ENCODE data around the gene RAB5IF. TPM values are rescaled to one million over a fixed set of nuclear protein-coding genes. Genes with fewer than 3 reads are reported as not detected.

The RAB5IF gene
- total and polyA plus RNA-seq, 2 donors (not counting 1 experiment from before 2014, with no cell fraction given) = 41.4 to 69.4 TPM

GRCh38 chr20:36611625-36612024, 6.0 kb downstream of the RAB5IF start:
- DNase-seq (no peak), ATAC-seq (ENCODE audit: low read depth) (no peak)
- Mint-ChIP-seq H3K9me3 (ENCODE audit: insufficient read depth) (no peaks in the 10 kb centered on the region), H3K27me3 (no peaks in the 10 kb centered on the region), H3K4me1 (peaks cover 11% of the 10 kb centered on the region), H3K4me3 (no peak overlapping the region), H3K27ac (no peak overlapping the region)
- CTCF ChIA-PET = interaction anchor here (0.6 to 5.7 kb wide), 11 partner anchors 14 to 480 kb away, joined by 3 to 53 read pairs (median 4); a partner anchor contains a TSS
- Histone ChIP-seq H3K79me2 (ENCODE audit: control insufficient read depth, insufficient read depth, low read length) (peaks cover 30% of the 10 kb centered on the region), H3K9ac (ENCODE audit: low read length) (no peak overlapping the region), H2AFZ (ENCODE audit: insufficient read depth, low read depth, low read length, poor library complexity, severe bottlenecking) (no peak overlapping the region), H3K9me3 (ENCODE audit: control extremely low read depth in 1 of 3, control insufficient read depth in 2 of 3, insufficient read depth in 1 of 3, low read length in 2 of 3) (no peaks in the 10 kb centered on the region), H4K20me1 (ENCODE audit: control insufficient read depth, insufficient read depth, low read length, poor library complexity, severe bottlenecking) (peaks cover 12% of the 10 kb centered on the region), H3K27me3 (replicated peaks in 1 of 4; ENCODE audit: control extremely low read depth in 1 of 4, control insufficient read depth in 3 of 4, insufficient read depth in 4 of 4, low read length in 3 of 4) (no peaks in the 10 kb centered on the region), H3K27ac (ENCODE audit: low read length in 2 of 2) (no peak overlapping the region), H3K4me2 (replicated peaks; ENCODE audit: low read depth, low read length, poor library complexity, severe bottlenecking) (no peak overlapping the region), H3K4me3 (ENCODE audit: control extremely low read depth in 1 of 5, extremely low read depth in 1 of 5, insufficient read depth in 1 of 5, low read depth in 2 of 5, low read length in 4 of 5) (no peak overlapping the region), H3K4me1 (ENCODE audit: control insufficient read depth in 2 of 2, insufficient read depth in 2 of 2, low read length in 2 of 2) (peaks cover 4 to 9% of the 10 kb centered on the region in 2 donors), H3K36me3 (replicated peaks in 1 of 2; ENCODE audit: control extremely low read depth in 1 of 2, control insufficient read depth in 1 of 2, extremely low read depth in 1 of 2, insufficient read depth in 2 of 2, low read length in 1 of 2) (peaks cover 2 to 69% of the 10 kb centered on the region in 2 experiments)
- no peak for TF ChIP-seq EZH2 (IDR thresholded peaks at IDR 0.05; ENCODE audit: borderline replicate concordance, insufficient read depth, low read depth, low read length, poor library complexity, severe bottlenecking)
- no peak for TF ChIP-seq CTCF (IDR thresholded peaks at IDR 0.05)
- intact Hi-C loops (cut with micrococcal nuclease) = loop anchor here (1.0 to 5.0 kb wide), 2 partner anchors 251 to 276 kb away; a partner anchor contains a TSS
- 93% methylated on average over 4 of the region's 5 CpGs for WGBS (ENCODE audit: insufficient coverage)
- POLR2A ChIA-PET = no interaction called here

- CTCF ChIA-PET = interaction anchor here (0.8 to 5.7 kb wide), 4 partner anchors 12 to 274 kb away, joined by 3 to 53 read pairs (median 18); a partner anchor contains a TSS
- H3K27ac ChIP-seq (ENCODE audit: low read length in 2 of 2) = no peak overlapping the region
- Mint-ChIP-seq H3K4me3 (no peak overlapping the region), H3K4me1 (no peaks in the 10 kb centered on the region), H3K27me3 (no peaks in the 10 kb centered on the region), H3K9me3 (ENCODE audit: insufficient read depth) (no peaks in the 10 kb centered on the region), H3K27ac (no peak overlapping the region)
- H4K20me1 ChIP-seq (ENCODE audit: control insufficient read depth, insufficient read depth, low read length, poor library complexity, severe bottlenecking) = peaks cover 7% of the 10 kb centered on the region
- DNase-seq = no peak
- no peak overlapping the region for H3K4me3 ChIP-seq (ENCODE audit: control extremely low read depth in 1 of 5, extremely low read depth in 1 of 5, insufficient read depth in 1 of 5, low read depth in 2 of 5, low read length in 4 of 5)
- H3K9ac ChIP-seq (ENCODE audit: low read length) = no peak overlapping the region
- POLR2A ChIA-PET = interaction anchor here (0.5 kb wide), 1 partner anchor 1160 kb away, joined by 3 read pairs; no protein-coding TSS in a partner anchor
- 97% methylated on average over 3 of the region's 3 CpGs for WGBS (ENCODE audit: insufficient coverage)
- no peaks in the 10 kb centered on the region for H3K4me1 ChIP-seq (ENCODE audit: control insufficient read depth in 2 of 2, insufficient read depth in 2 of 2, low read length in 2 of 2)
- ATAC-seq (ENCODE audit: low read depth) = no peak
- H3K79me2 ChIP-seq (ENCODE audit: control insufficient read depth, insufficient read depth, low read length) = peaks cover 6% of the 10 kb centered on the region
- H3K36me3 ChIP-seq (replicated peaks in 1 of 2; ENCODE audit: control extremely low read depth in 1 of 2, control insufficient read depth in 1 of 2, extremely low read depth in 1 of 2, insufficient read depth in 2 of 2, low read length in 1 of 2) = peaks cover 2 to 64% of the 10 kb centered on the region in 2 experiments
- intact Hi-C loops (cut with micrococcal nuclease) = loop anchor here (5.0 kb wide), 1 partner anchor 248 kb away; a partner anchor contains a TSS
- no peaks in the 10 kb centered on the region for H3K9me3 ChIP-seq (ENCODE audit: control extremely low read depth in 1 of 3, control insufficient read depth in 2 of 3, insufficient read depth in 1 of 3, low read length in 2 of 3)
- H3K27me3 ChIP-seq (replicated peaks in 1 of 4; ENCODE audit: control extremely low read depth in 1 of 4, control insufficient read depth in 3 of 4, insufficient read depth in 4 of 4, low read length in 3 of 4) = no peaks in the 10 kb centered on the region
- H2AFZ ChIP-seq (ENCODE audit: insufficient read depth, low read depth, low read length, poor library complexity, severe bottlenecking) = no peak overlapping the region
- no peak for TF ChIP-seq CTCF (IDR thresholded peaks at IDR 0.05)
- no peak for TF ChIP-seq EZH2 (IDR thresholded peaks at IDR 0.05; ENCODE audit: borderline replicate concordance, insufficient read depth, low read depth, low read length, poor library complexity, severe bottlenecking)
- no peak overlapping the region for H3K4me2 ChIP-seq (replicated peaks; ENCODE audit: low read depth, low read length, poor library complexity, severe bottlenecking)
These were observed 8.4 kb downstream of the RAB5IF start for GRCh38 chr20:36613974-36614373.
